Stimulated activated CD8-positive, alpha-beta memory T cell treated with anti-CD3 and anti-CD28 coated beads, Interleukin-12 subunit alpha, Interleukin-12 subunit beta, amount 100 ng/mL, for 1 hour (primary cell): ENCODE results near the gene ROR2.
"Not testable (repeated sequence)": the region's sequence is repeated elsewhere in the genome, so short reads cannot be mapped to it uniquely, and the experiment has no call there.

Experiments used
- DNase-seq: peaks from one replicate; pipeline ENCODE4 v3.0.0-alpha.2; 2020; ENCODE audit warnings: low read depth

Gene ROR2

GRCh38 chr9:91949946-91950664, at the start of gene ROR2:
Gene ROR2, minus strand, starts transcription at chr9:91950228.
- DNase-seq, result no peak

GRCh38 chr9:91995000-91995655, 45.1 kb upstream of the ROR2 start:
- no peak for DNase-seq

- DNase-seq, result no peak
Observed at GRCh38 chr9:91994422-91994821, 44.4 kb upstream of the ROR2 start.

DNA sequence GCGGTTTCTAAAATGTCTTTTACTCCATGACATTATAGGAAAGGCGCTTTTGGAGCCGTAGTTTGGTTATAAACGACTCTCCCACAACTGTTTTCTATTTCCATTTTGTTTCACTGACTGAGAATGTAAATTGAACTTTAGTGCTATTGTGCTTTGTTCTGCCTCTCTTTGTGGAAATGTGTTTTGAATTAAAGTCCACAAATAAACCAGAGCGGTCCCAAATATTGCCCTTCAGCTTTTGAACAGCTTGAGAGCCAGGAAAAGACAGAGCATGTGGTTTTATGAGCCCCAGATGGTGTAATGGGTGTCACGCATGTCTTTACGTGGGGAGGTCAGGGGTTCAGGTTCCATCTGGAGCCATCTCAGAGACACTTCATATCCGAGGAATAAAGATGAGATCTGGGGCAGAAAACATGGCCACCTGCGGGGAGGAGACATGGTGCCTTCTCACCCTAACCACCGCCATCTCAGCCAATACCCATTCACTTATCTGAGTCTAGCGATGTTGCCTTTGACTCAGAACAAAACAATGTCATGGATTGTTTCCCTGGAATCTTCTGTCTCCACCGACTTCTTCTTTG, 42.5 kb upstream of the ROR2 start:
- DNase-seq, result no peak

DNA sequence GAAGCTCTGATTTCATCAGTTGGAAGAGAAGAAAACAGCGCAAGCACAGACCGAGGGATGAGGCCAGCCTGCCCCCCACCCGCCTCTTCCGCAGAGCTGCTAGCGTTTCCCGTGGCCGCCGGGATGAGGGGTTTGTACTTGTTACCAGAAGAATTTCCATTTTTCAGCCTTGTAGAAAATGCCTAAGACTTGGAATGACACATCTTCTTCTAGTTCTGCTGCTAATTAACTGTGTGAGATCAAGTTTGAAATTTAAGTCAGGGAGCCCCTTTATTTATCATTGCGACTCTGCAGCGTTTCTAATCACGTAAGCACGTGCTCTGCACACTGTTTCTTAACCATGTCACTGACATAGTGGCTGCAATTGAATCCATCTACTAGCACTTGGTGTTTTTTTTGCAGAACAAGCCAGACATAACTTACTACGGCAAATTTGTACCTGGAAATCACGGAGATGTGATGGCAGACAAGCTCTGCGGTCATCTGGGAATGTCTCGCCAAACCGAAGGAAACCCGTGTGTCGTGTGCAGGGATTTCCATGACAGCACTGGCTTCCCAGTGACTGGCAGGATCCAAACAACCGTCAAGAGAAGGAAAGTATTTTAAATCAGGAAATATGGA, 41.8 kb upstream of the ROR2 start:
- no peak for DNase-seq

GRCh38 chr9:91986248-91986647, 36.2 kb upstream of the ROR2 start:
- no peak for DNase-seq

DNA sequence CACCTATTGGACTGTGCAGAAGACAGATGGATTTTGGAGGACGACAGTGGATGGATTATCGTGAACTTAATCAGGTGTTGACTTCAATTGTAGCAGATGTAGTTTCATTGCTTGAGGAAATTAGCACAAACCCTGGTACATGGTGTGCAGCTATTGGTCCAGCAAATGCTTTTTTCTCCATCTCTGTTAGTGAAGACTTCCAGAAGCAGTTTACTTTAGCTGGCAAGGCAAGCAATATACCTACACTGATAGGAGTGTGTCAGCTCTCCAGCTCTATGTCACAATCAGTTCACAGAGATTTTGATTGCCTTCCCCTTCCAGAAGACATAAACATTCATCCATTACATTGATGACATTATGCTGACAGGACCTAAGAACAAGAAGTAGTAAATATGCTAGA, 35.7 kb upstream of the ROR2 start:
- no peak for DNase-seq

GRCh38 chr9:91978740-91979414, 28.8 kb upstream of the ROR2 start:
- DNase-seq, result no peak

DNA sequence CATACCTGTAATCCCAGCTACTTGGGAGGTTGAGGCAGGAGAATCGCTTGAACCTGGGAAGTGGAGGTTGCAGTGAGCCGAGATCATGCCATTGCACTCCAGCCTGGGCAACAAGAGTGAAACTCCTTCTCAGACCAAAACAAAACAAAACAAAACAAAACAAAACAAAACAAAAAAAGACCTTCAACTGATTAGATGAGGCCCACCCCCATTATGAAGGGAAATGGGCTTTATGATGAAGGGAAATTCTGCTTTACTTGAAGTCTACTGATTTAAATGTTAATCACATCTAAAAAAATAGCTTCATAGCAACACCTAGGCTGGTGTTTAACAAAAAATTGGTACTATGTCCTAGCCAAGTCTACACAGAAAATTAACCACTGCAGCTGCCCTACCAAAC, 25.2 kb upstream of the ROR2 start:
- not testable (repeated sequence) for DNase-seq

DNA sequence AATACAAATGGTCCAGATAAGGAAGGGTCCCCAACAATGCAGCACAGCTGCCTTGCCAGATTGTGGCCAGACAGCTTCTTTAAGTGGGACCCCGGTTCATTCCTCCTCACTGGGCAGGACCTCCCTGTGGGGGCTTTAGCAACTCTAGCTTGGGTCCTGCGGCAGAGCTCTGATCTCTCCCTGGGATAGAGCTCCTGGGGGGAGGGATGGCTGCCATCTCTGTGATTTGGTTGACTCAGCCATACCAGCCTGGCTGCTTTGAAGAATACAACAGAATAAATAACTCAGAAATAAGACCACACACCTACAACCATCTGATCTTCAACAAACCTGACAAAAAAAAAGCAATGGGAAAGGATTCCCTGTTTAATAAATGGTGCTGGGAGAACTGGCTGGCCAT, 22.7 kb upstream of the ROR2 start:
- DNase-seq, result no peak

GRCh38 chr9:91972076-91972626, 22.1 kb upstream of the ROR2 start:
- DNase-seq, result no peak

DNA sequence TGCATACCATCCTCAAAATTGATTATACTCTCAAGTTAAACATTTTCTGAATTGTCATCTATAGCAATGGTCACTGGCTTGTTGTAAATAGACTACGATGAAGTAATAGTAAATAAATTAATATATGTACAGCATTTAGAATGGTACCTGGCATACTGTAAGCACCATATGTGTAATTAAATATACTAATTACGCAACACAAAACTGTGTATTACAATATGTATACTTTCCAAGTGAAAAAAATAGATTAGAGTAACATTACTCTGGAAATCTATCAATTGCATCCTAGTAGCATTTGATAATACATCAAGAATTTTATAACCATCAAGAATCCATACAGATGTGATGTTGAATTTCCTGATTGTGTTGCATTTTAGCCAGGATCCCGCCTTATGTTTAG, 17.2 kb upstream of the ROR2 start:
- DNase-seq, result no peak

DNA sequence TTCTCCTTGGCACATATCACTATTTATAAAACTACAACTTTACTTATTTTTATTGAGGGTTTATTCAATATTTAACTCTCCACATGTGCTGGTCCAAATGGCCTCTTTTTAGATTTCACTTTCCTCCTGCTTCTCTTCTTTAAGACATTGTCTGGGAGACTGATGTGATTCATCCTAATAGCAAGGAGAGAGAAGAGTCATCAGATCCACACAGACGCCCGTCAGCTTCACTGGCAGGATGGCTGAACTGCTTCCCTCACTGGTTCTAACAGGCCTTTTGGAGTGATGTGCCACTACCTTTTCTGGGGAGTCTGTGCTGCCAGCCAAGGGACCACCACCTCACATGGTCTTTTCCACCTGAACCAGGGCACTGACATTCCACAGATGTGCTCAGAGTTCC, 16.5 kb upstream of the ROR2 start:
- DNase-seq, result no peak

DNA sequence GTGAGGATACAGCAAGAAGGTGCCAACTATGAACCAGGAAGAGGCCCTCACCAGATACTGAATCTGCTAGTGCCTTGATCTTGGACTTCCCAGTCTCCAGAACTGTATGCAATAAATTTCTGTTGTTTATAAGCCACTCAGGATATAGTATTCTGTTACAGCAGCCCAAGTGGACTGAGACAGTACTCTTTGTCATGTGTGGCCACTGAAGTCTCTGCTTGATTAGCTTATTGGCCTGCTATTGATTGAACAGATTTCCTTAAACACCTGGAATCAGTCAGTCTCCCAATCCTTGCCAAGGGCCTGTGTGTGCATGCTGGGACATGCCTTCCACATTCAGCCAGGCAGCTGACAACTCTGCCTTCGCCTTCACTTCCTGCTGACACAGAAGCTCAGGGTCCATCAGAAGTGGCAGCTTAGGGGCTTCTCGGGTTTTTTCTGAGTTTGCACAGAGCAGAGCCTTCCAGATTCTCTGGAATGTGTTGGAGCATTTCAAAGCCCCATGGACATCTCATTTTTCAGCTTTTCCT, 13.7 kb upstream of the ROR2 start:
- no peak for DNase-seq

- no peak for DNase-seq
Observed at GRCh38 chr9:91960367-91960766, 10.3 kb upstream of the ROR2 start.

DNA sequence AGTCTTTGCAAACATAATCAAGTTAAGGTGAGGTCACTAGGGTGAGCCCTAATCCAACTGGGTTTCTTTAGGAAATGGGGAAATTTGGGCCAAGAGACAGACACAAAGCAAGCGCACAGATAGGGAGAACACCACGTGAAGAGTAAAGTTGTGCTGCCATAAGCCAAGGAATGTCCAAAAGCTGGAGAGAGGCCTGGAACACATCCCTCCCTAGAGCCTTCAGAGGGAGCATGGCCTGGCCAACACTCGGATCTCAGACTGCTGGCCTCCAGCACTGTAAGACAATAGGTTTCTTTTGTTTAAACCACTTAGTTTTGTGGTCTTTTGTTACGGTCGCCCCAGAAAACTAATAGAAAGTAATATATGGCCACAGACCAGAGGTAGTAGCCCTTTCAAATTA, 8.1 kb upstream of the ROR2 start:
- no peak for DNase-seq

- no peak for DNase-seq
Observed at GRCh38 chr9:91954841-91955471, 4.9 kb upstream of the ROR2 start.

DNA sequence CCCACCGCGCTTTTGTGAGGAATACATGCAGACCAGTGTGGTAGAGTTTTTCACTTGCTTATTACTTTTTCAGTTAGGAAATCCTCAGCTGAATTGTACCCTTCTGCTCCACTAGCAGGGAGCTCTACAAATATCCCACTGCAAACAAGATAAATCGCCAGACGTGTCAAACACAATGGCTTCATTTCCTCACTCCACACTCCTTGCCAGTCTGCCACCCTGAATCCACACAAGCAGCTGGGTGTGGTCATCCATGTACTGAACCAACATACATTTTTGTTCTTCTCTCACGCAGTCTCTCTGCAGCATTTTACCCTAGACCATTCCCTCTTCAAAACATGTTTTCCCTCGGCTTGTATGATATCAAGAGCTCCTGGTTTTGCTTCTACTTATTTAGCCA, 3.7 kb upstream of the ROR2 start:
- DNase-seq, result no peak

DNA sequence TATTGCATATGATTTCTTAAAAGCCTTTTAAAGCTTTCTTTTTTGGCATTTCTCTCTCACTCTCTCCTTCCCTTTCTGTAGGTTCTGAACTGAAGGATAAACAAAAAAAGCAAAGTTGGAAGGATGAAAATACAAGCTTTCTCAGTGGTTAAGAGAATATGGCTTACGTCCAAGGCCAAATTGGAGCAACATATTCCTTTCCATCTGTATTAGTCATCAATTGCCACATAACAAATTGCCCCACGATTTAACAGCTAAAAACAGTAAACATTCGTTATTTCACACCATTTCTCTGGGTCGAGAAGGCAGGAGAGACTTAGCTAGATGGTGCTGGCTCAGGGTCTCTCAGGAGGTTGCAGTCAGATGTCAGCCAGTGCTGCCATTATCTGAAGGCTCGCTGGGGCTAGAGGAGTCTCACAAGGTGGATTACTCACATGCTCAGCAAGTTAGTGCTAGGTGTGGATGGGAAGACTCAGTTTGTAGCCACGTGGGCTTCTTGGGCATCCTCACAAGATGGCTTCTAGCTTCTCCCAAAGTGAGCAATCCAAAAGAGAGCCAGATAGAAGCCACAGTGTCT, 2.0 kb upstream of the ROR2 start:
- DNase-seq, result no peak

- no peak for DNase-seq
Observed at GRCh38 chr9:91949392-91949945, 559 bp downstream of the ROR2 start.
